ENCODE data around the gene RNF224.

Gene RNF224

DNA sequence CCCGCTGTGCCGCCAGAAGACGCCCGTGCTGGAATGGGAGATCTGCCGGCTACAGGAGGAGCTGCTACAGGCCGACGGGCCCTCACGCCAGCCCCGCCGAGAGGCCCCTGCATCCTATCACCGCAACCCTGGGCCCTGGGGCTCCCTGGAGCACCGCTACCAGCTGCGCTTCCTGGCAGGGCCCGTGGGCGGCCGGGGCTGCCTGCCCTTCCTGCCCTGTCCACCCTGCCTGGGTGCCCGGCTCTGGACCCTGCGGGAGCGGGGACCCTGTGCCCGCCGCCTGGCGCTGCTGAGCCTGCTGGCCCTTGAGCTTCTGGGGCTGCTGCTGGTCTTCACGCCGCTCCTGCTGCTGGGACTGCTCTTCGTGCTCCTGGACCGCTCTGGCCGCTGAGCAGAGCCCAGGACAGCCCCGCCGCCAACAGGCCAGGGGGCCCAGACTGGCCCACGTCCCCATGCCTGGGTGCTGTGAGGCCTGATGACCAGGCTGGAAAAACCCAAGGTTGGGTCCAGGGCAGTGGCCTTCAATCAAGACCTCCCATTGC is 9.0 kb upstream of the RNF224 start:
- peaks cover 18% of the 10 kb centered on the region for H3K36me3 ChIP-seq (ENCODE audit: insufficient read depth, low read depth, low read length)
- no peak overlapping the region for H3K9ac ChIP-seq (ENCODE audit: low read depth, low read length)
- H3K27ac ChIP-seq (ENCODE audit: low read length) = no peak overlapping the region

GRCh38 chr9:137218754-137219271 is 8.5 kb upstream of the RNF224 start:
- peaks cover 18% of the 10 kb centered on the region for H3K36me3 ChIP-seq (ENCODE audit: insufficient read depth, low read depth, low read length)
- no peaks in the 10 kb centered on the region; the same call in 1 of the 2 replicates for H3K4me1 ChIP-seq (ENCODE audit: insufficient read depth, low read length)
- H3K9me3 ChIP-seq (ENCODE audit: insufficient read depth, low read depth, low read length) = no peaks in the 10 kb centered on the region
- no peak overlapping the region for H3K27ac ChIP-seq (ENCODE audit: low read length)
- H3K27me3 ChIP-seq (ENCODE audit: insufficient read depth, low read length) = peaks cover 9% of the 10 kb centered on the region
- no peak overlapping the region for H3K4me3 ChIP-seq (ENCODE audit: low read length)
- H3K9ac ChIP-seq (ENCODE audit: low read depth, low read length) = no peak overlapping the region

More for the DNA sequence above, 9.0 kb upstream of the RNF224 start:
- Histone ChIP-seq H3K27me3 (ENCODE audit: insufficient read depth, low read length) (peaks cover 9% of the 10 kb centered on the region), H3K4me1 (ENCODE audit: insufficient read depth, low read length) (no peaks in the 10 kb centered on the region), H3K4me3 (ENCODE audit: low read length) (no peak overlapping the region), H3K9me3 (ENCODE audit: insufficient read depth, low read depth, low read length) (no peaks in the 10 kb centered on the region)

GRCh38 chr9:137219757-137220316 is 7.5 kb upstream of the RNF224 start:
- peaks cover 9% of the 10 kb centered on the region for H3K27me3 ChIP-seq (ENCODE audit: insufficient read depth, low read length)
- peaks cover 3% of the 10 kb centered on the region; the same call in 1 of the 2 replicates for H3K4me1 ChIP-seq (ENCODE audit: insufficient read depth, low read length)
- no peak overlapping the region for H3K4me3 ChIP-seq (ENCODE audit: low read length)
- peaks cover 17% of the 10 kb centered on the region for H3K36me3 ChIP-seq (ENCODE audit: insufficient read depth, low read depth, low read length)
- H3K9me3 ChIP-seq (ENCODE audit: insufficient read depth, low read depth, low read length) = no peaks in the 10 kb centered on the region
- no peak overlapping the region for H3K27ac ChIP-seq (ENCODE audit: low read length)
- no peak overlapping the region for H3K9ac ChIP-seq (ENCODE audit: low read depth, low read length)

GRCh38 chr9:137220317-137221094 is 6.8 kb upstream of the RNF224 start:
- H3K27me3 ChIP-seq (ENCODE audit: insufficient read depth, low read length) = peaks cover 9% of the 10 kb centered on the region
- no peak overlapping the region for H3K9ac ChIP-seq (ENCODE audit: low read depth, low read length)
- no peaks in the 10 kb centered on the region for H3K9me3 ChIP-seq (ENCODE audit: insufficient read depth, low read depth, low read length)
- no peak overlapping the region for H3K4me3 ChIP-seq (ENCODE audit: low read length)
- peaks cover 10% of the 10 kb centered on the region for H3K36me3 ChIP-seq (ENCODE audit: insufficient read depth, low read depth, low read length)
- H3K27ac ChIP-seq (ENCODE audit: low read length) = no peak overlapping the region
- H3K4me1 ChIP-seq (ENCODE audit: insufficient read depth, low read length) = peaks cover 3% of the 10 kb centered on the region; the same call in 1 of the 2 replicates

- Histone ChIP-seq H3K9me3 (ENCODE audit: insufficient read depth, low read depth, low read length) (no peaks in the 10 kb centered on the region), H3K27ac (ENCODE audit: low read length) (no peak overlapping the region), H3K9ac (ENCODE audit: low read depth, low read length) (no peak overlapping the region), H3K27me3 (ENCODE audit: insufficient read depth, low read length) (peaks cover 9% of the 10 kb centered on the region), H3K4me1 (ENCODE audit: insufficient read depth, low read length) (peaks cover 3% of the 10 kb centered on the region; the same call in 1 of the 2 replicates), H3K36me3 (ENCODE audit: insufficient read depth, low read depth, low read length) (0 out of 2 replicates have a peak, but pooled peaks cover 5% of the 10 kb centered on the region), H3K4me3 (ENCODE audit: low read length) (no peak overlapping the region)
Measured at GRCh38 chr9:137221095-137221505, 6.2 kb upstream of the RNF224 start.

DNA sequence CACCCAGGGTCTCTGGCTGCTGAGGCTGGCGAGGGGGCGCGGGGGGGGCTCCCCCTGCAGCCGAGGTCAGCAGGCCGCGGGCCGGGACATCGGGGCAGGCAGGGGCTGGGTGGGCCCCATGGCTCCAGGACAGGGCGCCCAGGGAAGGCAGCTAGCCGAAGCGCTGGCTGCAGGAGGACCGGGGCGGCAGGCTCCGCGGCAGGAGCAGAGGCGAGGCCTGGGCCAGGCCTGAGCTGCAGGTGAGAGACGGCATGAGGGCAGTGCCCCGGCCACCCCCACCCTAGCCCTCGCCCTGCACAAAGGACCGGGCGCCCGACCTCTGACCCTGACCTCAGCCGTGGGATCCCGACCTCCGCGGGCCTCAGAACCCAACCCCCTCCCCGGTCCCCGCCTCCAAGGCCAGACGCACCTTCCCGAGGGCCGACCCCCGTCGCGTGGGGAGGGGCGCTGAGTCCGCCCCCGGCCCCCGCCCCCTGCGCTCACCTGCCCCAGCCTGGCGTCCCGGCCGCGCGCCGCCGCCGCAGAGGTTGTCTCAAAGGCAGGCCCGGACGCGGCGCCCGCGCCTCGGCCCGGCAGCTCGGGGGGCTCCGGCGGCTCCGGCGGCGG is 5.7 kb upstream of the RNF224 start:
- H3K9ac ChIP-seq (ENCODE audit: low read depth, low read length) = no peak overlapping the region
- H3K9me3 ChIP-seq (ENCODE audit: insufficient read depth, low read depth, low read length) = no peaks in the 10 kb centered on the region
- H3K36me3 ChIP-seq (ENCODE audit: insufficient read depth, low read depth, low read length) = 0 out of 2 replicates have a peak, but pooled peaks cover 1% of the 10 kb centered on the region
- H3K4me1 ChIP-seq (ENCODE audit: insufficient read depth, low read length) = peaks cover 3% of the 10 kb centered on the region; the same call in 1 of the 2 replicates
- H3K27ac ChIP-seq (ENCODE audit: low read length) = no peak overlapping the region
- peaks cover 9% of the 10 kb centered on the region for H3K27me3 ChIP-seq (ENCODE audit: insufficient read depth, low read length)
- peak overlapping the region; percentile 52; the same call in 1 of the 2 replicates for H3K4me3 ChIP-seq (ENCODE audit: low read length)

DNA sequence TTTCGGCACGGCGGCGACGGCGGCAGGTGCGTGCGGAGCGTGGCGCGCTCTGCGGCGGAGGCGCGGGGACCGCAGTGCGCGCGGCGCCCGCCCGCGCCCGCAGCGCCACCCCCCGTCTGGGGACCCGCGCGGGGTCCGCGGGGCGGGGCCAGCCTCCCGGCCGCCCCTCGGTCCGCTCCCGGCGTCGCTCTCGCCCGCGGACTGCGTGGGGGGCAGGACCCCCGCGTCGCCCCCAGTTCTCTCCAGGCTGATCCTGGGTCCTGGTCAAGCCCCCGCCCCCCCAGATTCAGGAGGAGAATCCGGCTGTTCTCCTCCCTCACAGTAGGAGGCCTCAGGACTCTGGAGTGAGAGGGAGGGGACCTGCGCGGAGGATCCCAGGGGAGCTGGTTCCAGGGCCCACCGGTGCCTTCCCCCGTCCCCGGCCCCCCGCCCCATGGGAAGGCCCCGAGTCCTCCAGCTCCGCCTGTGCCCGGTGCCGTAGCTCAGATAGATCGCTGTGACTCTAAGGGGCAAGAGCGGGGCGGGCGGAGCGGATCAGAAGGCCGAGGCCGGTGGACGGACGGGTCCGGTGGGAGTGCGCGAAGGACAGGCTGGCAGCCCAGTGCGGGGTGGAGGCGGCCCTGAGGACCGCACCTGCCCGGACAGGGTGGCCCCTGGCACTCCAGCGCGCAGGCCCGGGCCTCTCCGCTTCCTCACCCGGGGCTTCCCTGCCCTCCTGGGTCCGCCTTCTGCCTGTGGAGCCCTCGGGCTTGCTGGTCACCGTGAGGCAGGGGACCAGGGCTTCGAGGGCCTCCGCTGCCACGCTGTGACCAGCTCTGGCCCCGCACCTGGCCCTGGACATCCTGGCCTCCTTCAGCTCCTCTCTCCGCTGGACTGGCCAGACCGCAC is 4.9 kb upstream of the RNF224 start, which contains the start of gene RNF208:
RNF208 (minus strand) TSS at position 51 of the 888 bp plus-strand sequence. CDS start 1,028 bp downstream, outside the sequence.
- Histone ChIP-seq H3K4me3 (ENCODE audit: low read length) (peak within 1 kb of the TSS; percentile 86), H3K9me3 (ENCODE audit: insufficient read depth, low read depth, low read length) (no peaks in the 10 kb centered on the region), H3K27ac (ENCODE audit: low read length) (no peak within 1 kb of the TSS), H3K4me1 (ENCODE audit: insufficient read depth, low read length) (peaks cover 3% of the 10 kb centered on the region; the same call in 1 of the 2 replicates), H3K9ac (ENCODE audit: low read depth, low read length) (no peak within 1 kb of the TSS), H3K36me3 (ENCODE audit: insufficient read depth, low read depth, low read length) (no peaks in the 10 kb centered on the region), H3K27me3 (ENCODE audit: insufficient read depth, low read length) (peaks cover 9% of the 10 kb centered on the region)

- Histone ChIP-seq H3K27me3 (ENCODE audit: insufficient read depth, low read length) (peaks cover 9% of the 10 kb centered on the region), H3K9me3 (ENCODE audit: insufficient read depth, low read depth, low read length) (no peaks in the 10 kb centered on the region), H3K4me1 (ENCODE audit: insufficient read depth, low read length) (peaks cover 3% of the 10 kb centered on the region; the same call in 1 of the 2 replicates), H3K9ac (ENCODE audit: low read depth, low read length) (peak overlapping the region; percentile 91), H3K4me3 (ENCODE audit: low read length) (peak overlapping the region; percentile 86), H3K27ac (ENCODE audit: low read length) (no peak overlapping the region), H3K36me3 (ENCODE audit: insufficient read depth, low read depth, low read length) (no peaks in the 10 kb centered on the region)
Measured at GRCh38 chr9:137223078-137223970, 4.0 kb upstream of the RNF224 start.

GRCh38 chr9:137224830-137225694 is 2.2 kb upstream of the RNF224 start, which contains the start of gene CYSRT1:
Gene CYSRT1 (plus strand): TSS chr9:137225174. CDS start chr9:137225622, 448 bp downstream.
- peaks cover 9% of the 10 kb centered on the region for H3K27me3 ChIP-seq (ENCODE audit: insufficient read depth, low read length)
- no peak within 1 kb of the TSS for H3K27ac ChIP-seq (ENCODE audit: low read length)
- no peaks in the 10 kb centered on the region for H3K9me3 ChIP-seq (ENCODE audit: insufficient read depth, low read depth, low read length)
- no peaks in the 10 kb centered on the region for H3K36me3 ChIP-seq (ENCODE audit: insufficient read depth, low read depth, low read length)
- peaks cover 3% of the 10 kb centered on the region; the same call in 1 of the 2 replicates for H3K4me1 ChIP-seq (ENCODE audit: insufficient read depth, low read length)
- H3K4me3 ChIP-seq (ENCODE audit: low read length) = peak within 1 kb of the TSS; percentile 86
- H3K9ac ChIP-seq (ENCODE audit: low read depth, low read length) = peak within 1 kb of the TSS; percentile 91

All from iPS-20b (cell line).